ENCODE measurements around the gene PDSS1. TPM values are rescaled to one million over a fixed set of nuclear protein-coding genes. Genes with fewer than 3 reads are reported as not detected.
"Not testable (repeated sequence)": the region's sequence is repeated elsewhere in the genome, so short reads cannot be mapped to it uniquely, and the experiment has no call there.

PDSS1 gene
- total RNA-seq, 2 donors from 2014 or later, result 14.0 to 31.3 TPM

GRCh38 chr10:26779176-26779860 lies 81.8 kb downstream of the PDSS1 start:
- peaks cover 68 to 80% of the 10 kb centered on the region in 2 donors for H3K4me1 Mint-ChIP-seq (ENCODE audit: low read depth in 2 of 2)
- H3K9me3 Mint-ChIP-seq, result no peaks in the 10 kb centered on the region
- no peak overlapping the region for H3K27ac Mint-ChIP-seq
- no peak for ATAC-seq
- H3K27me3 Mint-ChIP-seq, result no peaks in the 10 kb centered on the region
- H3K4me3 Mint-ChIP-seq, result no peak overlapping the region
- DNase-seq (ENCODE audit: low spot score), result no peak
- H3K36me3 Mint-ChIP-seq, result no peaks in the 10 kb centered on the region

GRCh38 chr10:26780106-26780792 lies 82.7 kb downstream of the PDSS1 start:
- Mint-ChIP-seq H3K27me3 (no peaks in the 10 kb centered on the region), H3K9me3 (no peaks in the 10 kb centered on the region), H3K27ac (peak overlapping the region in 1 of 2 donors; percentile 58), H3K4me3 (no peak overlapping the region), H3K4me1 (ENCODE audit: low read depth in 2 of 2) (peaks cover 72 to 83% of the 10 kb centered on the region in 2 donors), H3K36me3 (no peaks in the 10 kb centered on the region)
- DNase-seq (ENCODE audit: low spot score) (no peak), ATAC-seq (peak in 1 of 2 donors; percentile 43)

DNA sequence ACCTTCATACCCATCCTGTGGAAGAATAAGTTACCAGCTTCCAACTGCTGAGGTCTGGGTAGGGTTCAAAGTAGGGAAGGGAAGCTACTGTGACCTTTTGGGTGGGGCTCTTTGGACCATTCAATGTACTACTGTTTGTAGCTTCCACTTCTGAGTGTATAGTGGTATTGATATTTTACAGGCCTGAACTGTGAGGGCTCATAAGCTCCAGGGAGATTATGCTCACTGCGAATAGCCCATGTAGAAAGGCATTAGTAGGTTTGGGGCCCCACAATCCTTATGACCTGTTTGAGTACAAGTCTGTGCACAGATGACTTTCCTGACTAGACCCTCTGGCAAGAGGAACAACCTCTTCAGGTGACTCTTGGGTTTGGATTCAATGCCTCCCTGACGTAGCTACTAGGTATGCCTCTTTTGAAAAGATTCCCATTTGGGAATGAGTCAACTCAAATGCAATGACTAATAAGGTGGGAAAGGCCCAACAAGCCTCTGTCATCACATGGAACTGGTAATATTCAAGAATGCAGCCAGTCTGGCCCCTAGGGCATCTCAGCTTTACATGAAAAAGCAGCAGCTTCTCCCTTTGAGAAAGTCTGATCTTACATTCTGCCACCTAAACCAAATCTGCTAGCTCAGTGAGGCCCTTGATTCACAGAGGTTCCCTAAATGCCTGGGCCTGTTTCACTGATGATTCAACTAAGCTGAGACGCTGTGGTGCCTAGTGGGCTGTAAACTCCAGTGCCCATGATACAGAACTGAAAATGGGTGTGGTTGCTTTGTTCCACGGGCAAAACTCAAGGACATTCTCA lies 83.5 kb downstream of the PDSS1 start:
- H3K27me3 Mint-ChIP-seq, result no peaks in the 10 kb centered on the region
- H3K4me1 Mint-ChIP-seq (ENCODE audit: low read depth in 2 of 2), result peaks cover 75% of the 10 kb centered on the region in 2 donors
- no peak for DNase-seq (ENCODE audit: low spot score)
- peak overlapping the region; percentile 70 to 80 for H3K27ac Mint-ChIP-seq
- H3K36me3 Mint-ChIP-seq, result no peaks in the 10 kb centered on the region
- H3K4me3 Mint-ChIP-seq, result peak overlapping the region; percentile 54
- no peaks in the 10 kb centered on the region for H3K9me3 Mint-ChIP-seq
- peak; percentile 20 to 67 for ATAC-seq

GRCh38 chr10:26781797-26782196 lies 84.3 kb downstream of the PDSS1 start:
- DNase-seq (ENCODE audit: low spot score) (no peak), ATAC-seq (peak in 1 of 2 donors; percentile 43)
- peak overlapping the region; percentile 70 to 80 for H3K27ac Mint-ChIP-seq
- no peaks in the 10 kb centered on the region for H3K27me3 Mint-ChIP-seq
- H3K9me3 Mint-ChIP-seq, result no peaks in the 10 kb centered on the region
- peaks cover 4% of the 10 kb centered on the region for H3K36me3 Mint-ChIP-seq
- H3K4me3 Mint-ChIP-seq, result peak overlapping the region; percentile 54
- H3K4me1 Mint-ChIP-seq (ENCODE audit: low read depth in 2 of 2), result peaks cover 78 to 79% of the 10 kb centered on the region in 2 donors

GRCh38 chr10:26787362-26787761 lies 89.9 kb downstream of the PDSS1 start:
- Mint-ChIP-seq H3K27ac (peak overlapping the region in 1 of 2 donors; percentile 11), H3K4me3 (no peak overlapping the region), H3K36me3 (peaks cover 12% of the 10 kb centered on the region), H3K9me3 (no peaks in the 10 kb centered on the region), H3K27me3 (no peaks in the 10 kb centered on the region), H3K4me1 (ENCODE audit: low read depth in 2 of 2) (peaks cover 61 to 65% of the 10 kb centered on the region in 2 donors)
- DNase-seq (ENCODE audit: low spot score) (no peak), ATAC-seq (no peak)

- Mint-ChIP-seq H3K36me3 (peaks cover 12% of the 10 kb centered on the region), H3K4me1 (ENCODE audit: low read depth in 2 of 2) (peaks cover 54 to 58% of the 10 kb centered on the region in 2 donors)
- not testable (repeated sequence) for DNase-seq (ENCODE audit: low spot score); H3K9me3 Mint-ChIP-seq; ATAC-seq; H3K27ac Mint-ChIP-seq; H3K4me3 Mint-ChIP-seq; H3K27me3 Mint-ChIP-seq
These were observed 92.3 kb downstream of the PDSS1 start for GRCh38 chr10:26789779-26790178.

- no peak overlapping the region for H3K27ac Mint-ChIP-seq
- no peak overlapping the region for H3K4me3 Mint-ChIP-seq
- H3K9me3 Mint-ChIP-seq, result no peaks in the 10 kb centered on the region
- DNase-seq (ENCODE audit: low spot score) (no peak), ATAC-seq (no peak)
- no peaks in the 10 kb centered on the region for H3K27me3 Mint-ChIP-seq
- H3K4me1 Mint-ChIP-seq (ENCODE audit: low read depth in 2 of 2), result peaks cover 50 to 60% of the 10 kb centered on the region in 2 donors
- H3K36me3 Mint-ChIP-seq, result peaks cover 12% of the 10 kb centered on the region
These were observed 92.9 kb downstream of the PDSS1 start for GRCh38 chr10:26790221-26790995.

GRCh38 chr10:26792758-26793495 lies 95.4 kb downstream of the PDSS1 start:
- ATAC-seq (no peak), DNase-seq (ENCODE audit: low spot score) (no peak)
- no peaks in the 10 kb centered on the region for H3K9me3 Mint-ChIP-seq
- H3K4me1 Mint-ChIP-seq (ENCODE audit: low read depth in 2 of 2), result peaks cover 43 to 62% of the 10 kb centered on the region in 2 donors
- no peaks in the 10 kb centered on the region for H3K27me3 Mint-ChIP-seq
- peak overlapping the region in 1 of 2 donors; percentile 4 for H3K27ac Mint-ChIP-seq
- peaks cover 5% of the 10 kb centered on the region for H3K36me3 Mint-ChIP-seq
- H3K4me3 Mint-ChIP-seq, result no peak overlapping the region

Other genes with a start within 250 kb of the PDSS1 start
- 10 to 100 TPM; 42.1 to 66.7 TPM for gene ABI1, start 163.3 kb downstream of the PDSS1 start, total RNA-seq